SK-N-MC (cell line): ENCODE results near the gene TLE7.

Experiments
- DNase-seq: peaks from one replicate; pipeline ENCODE4 v3.0.0-alpha.2; 2011; ENCODE audit warnings: low read depth, low spot score
- H3K27ac ChIP-seq: fragments of 200-600 bp; sonication (generic); 2 replicates; pipeline ENCODE4 v1.5.1; 2016; ENCODE audit warnings: mixed run types
- H3K36me3 ChIP-seq: fragments of 200-600 bp; sonication (generic); 2 replicates; pipeline ENCODE4 v1.6.1; 2017; ENCODE audit warnings: antibody characterized with exemption, low read length, mixed read lengths; ENCODE audit not compliant: insufficient read depth
- H3K4me3 ChIP-seq: fragments of 200-600 bp; sonication (generic); 2 replicates; pipeline ENCODE4 v1.5.1; 2016
- H3K9ac ChIP-seq: fragments of 200-600 bp; sonication (generic); 2 replicates; pipeline ENCODE4 v1.8.0; 2017; ENCODE audit warnings: mixed run types, mixed read lengths; ENCODE audit not compliant: insufficient read length
- H3K9me3 ChIP-seq: fragments of 200-600 bp; sonication (generic); 2 replicates; pipeline ENCODE4 v1.6.1; 2017; ENCODE audit warnings: low read depth, mild to moderate bottlenecking, antibody characterized with exemption, low read length, moderate library complexity, mixed read lengths
- EZH2 ChIP-seq: fragments of 200-600 bp; sonication (generic); IDR thresholded peaks from one replicate; pipeline ENCODE4 v1.6.1; 2017; ENCODE audit warnings: antibody characterized with exemption
- FOXP2 ChIP-seq: optimal IDR thresholded peaks from 2 replicates; pipeline ENCODE3; 2011; ENCODE audit warnings: mild to moderate bottlenecking, moderate library complexity; ENCODE audit not compliant: insufficient read depth; ENCODE audit errors: extremely low read length, control extremely low read depth
- POLR2AphosphoS5 ChIP-seq: IDR thresholded peaks from 2 replicates; pipeline ENCODE4 v1.6.1; 2012; ENCODE audit warnings: mild to moderate bottlenecking, low read depth, low read length, borderline replicate concordance

The TLE7 gene

GRCh38 chr16:71387045-71387871 is 54.6 kb downstream of the TLE7 start:
- Histone ChIP-seq H3K27ac (no peak overlapping the region), H3K4me3 (no peak overlapping the region), H3K9ac (no peak overlapping the region), H3K9me3 (no peaks in the 10 kb centered on the region), H3K36me3 (no peaks in the 10 kb centered on the region)
- no peak for TF ChIP-seq FOXP2
- TF ChIP-seq EZH2 = no peak
- TF ChIP-seq POLR2AphosphoS5 = no peak
- DNase-seq = no peak

GRCh38 chr16:71384073-71384724 is 57.7 kb downstream of the TLE7 start:
- no peak overlapping the region for H3K27ac ChIP-seq
- no peaks in the 10 kb centered on the region for H3K9me3 ChIP-seq
- no peaks in the 10 kb centered on the region for H3K36me3 ChIP-seq
- DNase-seq = no peak
- H3K4me3 ChIP-seq = no peak overlapping the region
- TF ChIP-seq EZH2 (no peak), POLR2AphosphoS5 (no peak), FOXP2 (no peak)
- H3K9ac ChIP-seq = no peak overlapping the region

- Histone ChIP-seq H3K4me3 (no peak overlapping the region), H3K9ac (no peak overlapping the region), H3K36me3 (no peaks in the 10 kb centered on the region), H3K9me3 (no peaks in the 10 kb centered on the region), H3K27ac (no peak overlapping the region)
- TF ChIP-seq EZH2 (no peak), POLR2AphosphoS5 (no peak), FOXP2 (no peak)
- DNase-seq = no peak
These were observed 58.6 kb downstream of the TLE7 start for GRCh38 chr16:71383054-71383773.

DNA sequence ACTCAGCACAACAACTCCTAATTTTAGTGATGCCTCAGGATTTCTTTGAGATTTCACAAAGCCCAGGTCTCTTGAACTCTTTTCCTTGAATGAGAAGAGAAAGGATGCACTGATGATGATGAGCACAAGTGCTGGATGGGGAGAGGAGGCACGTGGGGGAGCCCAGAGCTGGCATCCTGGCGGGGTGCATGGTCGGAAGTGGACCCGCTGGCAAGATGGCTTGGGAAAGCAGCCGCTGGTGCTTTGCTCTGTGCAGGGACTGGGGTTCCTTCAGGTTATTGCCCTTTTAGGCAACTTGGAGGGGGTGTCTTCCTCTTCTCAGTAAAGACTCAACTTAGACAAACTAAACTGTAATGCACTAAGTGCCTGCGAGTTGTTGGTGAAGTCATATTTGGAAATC is 61.0 kb downstream of the TLE7 start:
- H3K4me3 ChIP-seq = no peak overlapping the region
- no peak for DNase-seq
- no peak overlapping the region for H3K9ac ChIP-seq
- H3K27ac ChIP-seq = no peak overlapping the region
- TF ChIP-seq FOXP2 (no peak), EZH2 (no peak), POLR2AphosphoS5 (no peak)
- no peaks in the 10 kb centered on the region for H3K9me3 ChIP-seq
- H3K36me3 ChIP-seq = no peaks in the 10 kb centered on the region
